Endothelial cell (in vitro differentiated cells): ENCODE results near the gene ABHD1. TPM values are rescaled to one million over a fixed set of nuclear protein-coding genes. Genes with fewer than 3 reads are reported as not detected.
A peak's percentile ranks its signal among the peaks of the same experiment; 100 is the strongest.

Experiments used
- DNase-seq: peaks from one replicate; pipeline ENCODE4 v3.0.0; 2021; ENCODE audit warnings: low spot score
- H3K27ac Mint-ChIP-seq: one replicate; pipeline ENCODE4 v1.8.0; 2021; ENCODE audit warnings: mixed read lengths, inconsistent platforms; ENCODE audit not compliant: unreplicated experiment
- H3K27me3 Mint-ChIP-seq: one replicate; pipeline ENCODE4 v1.8.0; 2021; ENCODE audit warnings: mild to moderate bottlenecking, moderate library complexity, mixed read lengths, inconsistent platforms; ENCODE audit not compliant: unreplicated experiment
- H3K36me3 Mint-ChIP-seq: one replicate; pipeline ENCODE4 v1.8.0; 2021; ENCODE audit warnings: mild to moderate bottlenecking, low read depth, mixed read lengths, inconsistent platforms; ENCODE audit not compliant: unreplicated experiment
- H3K4me1 Mint-ChIP-seq: one replicate; pipeline ENCODE4 v1.8.0; 2021; ENCODE audit warnings: mild to moderate bottlenecking, mixed read lengths, inconsistent platforms; ENCODE audit not compliant: unreplicated experiment
- H3K4me3 Mint-ChIP-seq: one replicate; pipeline ENCODE4 v1.8.0; 2021; ENCODE audit warnings: mild to moderate bottlenecking, mixed read lengths, inconsistent platforms; ENCODE audit not compliant: unreplicated experiment
- H3K9me3 Mint-ChIP-seq: one replicate; pipeline ENCODE4 v1.8.0; 2021; ENCODE audit warnings: mixed read lengths, inconsistent platforms; ENCODE audit not compliant: unreplicated experiment
- total RNA-seq: library from RNA; stranded (reverse); fragmentation: NEBNext Ultra II Directional; extraction: Animal tissue kit (Norgen Biotek cat#: 25700); gene quantifications from one replicate; pipeline ENCODE4 v1.2.1, GENCODE V29; 2021; ENCODE audit not compliant: unreplicated experiment
- TF ChIP-seq, protein P1 (sequence below): fragments of 200-600 bp; sonication (generic); IDR thresholded peaks from one replicate; pipeline ENCODE4 v1.5.0; 2021; ENCODE audit warnings: antibody characterized with exemption; ENCODE audit not compliant: unreplicated experiment

The ABHD1 gene
- total RNA-seq, 1 donor from 2014 or later = 0.31 TPM

DNA sequence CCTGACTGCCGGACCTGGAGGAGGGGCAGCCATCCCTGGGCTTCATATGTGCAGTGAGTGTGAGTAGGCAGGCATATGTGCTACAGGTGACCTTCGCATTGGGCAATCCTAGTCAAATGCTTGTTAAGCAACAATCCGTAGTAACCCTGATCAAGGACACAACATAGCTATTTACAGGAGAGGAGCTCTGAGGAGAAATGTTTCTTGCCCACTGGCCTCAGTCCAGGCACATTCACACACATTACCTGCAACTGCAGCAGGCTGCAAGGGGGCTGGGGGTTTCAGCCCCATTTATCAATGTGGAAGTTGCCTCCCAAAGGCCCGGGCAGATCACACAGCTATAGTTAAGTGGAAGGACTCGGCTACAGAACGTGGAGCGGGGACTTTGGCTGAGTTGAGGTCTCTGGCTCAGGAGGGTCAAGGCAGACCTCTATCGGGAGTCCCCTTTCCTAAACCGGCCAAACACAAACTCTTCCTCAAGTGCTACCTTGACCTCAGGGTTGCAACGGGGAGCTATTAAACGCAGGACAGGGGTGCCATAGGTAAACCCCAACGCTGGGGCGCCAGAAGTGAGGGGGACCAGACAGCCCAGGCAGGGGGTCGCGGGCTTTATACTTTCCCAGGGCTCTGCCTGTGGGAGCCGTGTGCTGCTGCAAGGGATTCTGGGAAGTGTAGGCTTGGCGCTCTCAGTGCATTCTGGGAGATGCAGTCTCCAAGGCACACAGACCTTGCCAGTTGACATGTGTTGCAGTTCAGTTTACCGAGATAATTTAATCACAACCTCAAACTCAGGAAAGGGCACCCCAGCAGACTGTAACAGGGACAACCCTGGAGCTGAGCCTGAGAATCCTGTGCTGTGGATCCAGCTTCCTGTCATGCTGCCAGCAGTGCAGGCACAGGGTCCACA, 27.6 kb upstream of the ABHD1 start:
- no peaks in the 10 kb centered on the region for H3K9me3 Mint-ChIP-seq
- DNase-seq = peak; percentile 50
- H3K4me3 Mint-ChIP-seq = no peak overlapping the region
- H3K27me3 Mint-ChIP-seq = peaks cover 13% of the 10 kb centered on the region
- peaks cover 15% of the 10 kb centered on the region for H3K4me1 Mint-ChIP-seq
- no peak overlapping the region for H3K27ac Mint-ChIP-seq
- no peaks in the 10 kb centered on the region for H3K36me3 Mint-ChIP-seq
- TF ChIP-seq, protein P1, sequence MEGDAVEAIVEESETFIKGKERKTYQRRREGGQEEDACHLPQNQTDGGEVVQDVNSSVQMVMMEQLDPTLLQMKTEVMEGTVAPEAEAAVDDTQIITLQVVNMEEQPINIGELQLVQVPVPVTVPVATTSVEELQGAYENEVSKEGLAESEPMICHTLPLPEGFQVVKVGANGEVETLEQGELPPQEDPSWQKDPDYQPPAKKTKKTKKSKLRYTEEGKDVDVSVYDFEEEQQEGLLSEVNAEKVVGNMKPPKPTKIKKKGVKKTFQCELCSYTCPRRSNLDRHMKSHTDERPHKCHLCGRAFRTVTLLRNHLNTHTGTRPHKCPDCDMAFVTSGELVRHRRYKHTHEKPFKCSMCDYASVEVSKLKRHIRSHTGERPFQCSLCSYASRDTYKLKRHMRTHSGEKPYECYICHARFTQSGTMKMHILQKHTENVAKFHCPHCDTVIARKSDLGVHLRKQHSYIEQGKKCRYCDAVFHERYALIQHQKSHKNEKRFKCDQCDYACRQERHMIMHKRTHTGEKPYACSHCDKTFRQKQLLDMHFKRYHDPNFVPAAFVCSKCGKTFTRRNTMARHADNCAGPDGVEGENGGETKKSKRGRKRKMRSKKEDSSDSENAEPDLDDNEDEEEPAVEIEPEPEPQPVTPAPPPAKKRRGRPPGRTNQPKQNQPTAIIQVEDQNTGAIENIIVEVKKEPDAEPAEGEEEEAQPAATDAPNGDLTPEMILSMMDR = no peak

DNA sequence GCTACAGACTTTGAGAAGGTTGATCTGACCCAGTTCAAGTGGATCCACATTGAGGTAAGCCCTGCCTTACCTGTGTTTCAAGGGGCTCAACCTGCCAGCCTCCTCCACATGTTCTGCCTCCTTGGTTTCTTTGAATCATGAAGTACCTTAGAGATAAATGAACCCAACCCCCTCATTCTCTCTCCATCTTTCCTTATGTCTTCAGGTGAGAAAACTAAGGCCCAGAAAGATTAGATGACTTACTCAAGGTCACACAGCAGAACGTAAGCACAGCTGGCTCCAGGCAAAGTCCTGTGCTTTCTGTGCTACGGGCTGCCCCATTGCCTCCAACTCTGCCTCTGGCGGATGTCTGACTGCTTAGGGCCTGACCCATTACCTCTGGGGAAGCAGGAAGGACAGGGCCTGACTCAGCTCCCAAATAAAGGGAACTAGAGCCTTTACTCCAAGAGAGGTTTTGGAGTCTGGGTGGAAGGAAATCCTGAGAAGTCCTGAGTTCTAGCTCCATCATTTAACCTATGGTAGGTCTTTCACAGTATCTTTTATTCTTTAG, 26.8 kb upstream of the ABHD1 start:
- no peak for DNase-seq
- no peak overlapping the region for H3K4me3 Mint-ChIP-seq
- H3K27me3 Mint-ChIP-seq = peaks cover 11% of the 10 kb centered on the region
- no peaks in the 10 kb centered on the region for H3K36me3 Mint-ChIP-seq
- no peaks in the 10 kb centered on the region for H3K9me3 Mint-ChIP-seq
- TF ChIP-seq, protein P1 = no peak
- peaks cover 14% of the 10 kb centered on the region for H3K4me1 Mint-ChIP-seq
- peak overlapping the region; percentile 36 for H3K27ac Mint-ChIP-seq

DNA sequence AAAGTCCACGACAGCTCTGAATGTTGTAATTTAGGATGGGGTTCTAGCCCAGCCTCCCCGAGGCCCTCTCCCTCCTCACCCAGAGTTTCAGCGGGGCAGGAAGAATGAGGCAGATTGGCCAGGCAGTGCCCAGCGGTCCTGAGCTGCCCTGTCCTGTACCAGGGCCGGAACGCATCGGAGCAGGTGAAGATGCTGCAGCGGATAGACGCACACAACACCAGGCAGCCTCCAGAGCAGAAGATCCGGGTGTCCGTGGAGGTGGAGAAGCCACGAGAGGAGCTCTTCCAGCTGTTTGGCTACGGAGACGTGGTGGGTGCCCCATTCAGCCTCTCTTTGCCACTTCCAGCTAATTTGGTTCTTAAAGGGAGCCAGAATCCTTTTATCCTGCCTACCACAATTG, 26.3 kb upstream of the ABHD1 start:
- Mint-ChIP-seq H3K9me3 (no peaks in the 10 kb centered on the region), H3K27me3 (peaks cover 11% of the 10 kb centered on the region), H3K4me1 (peaks cover 9% of the 10 kb centered on the region), H3K27ac (no peak overlapping the region), H3K36me3 (no peaks in the 10 kb centered on the region), H3K4me3 (no peak overlapping the region)
- TF ChIP-seq, protein P1 = no peak
- no peak for DNase-seq

DNA sequence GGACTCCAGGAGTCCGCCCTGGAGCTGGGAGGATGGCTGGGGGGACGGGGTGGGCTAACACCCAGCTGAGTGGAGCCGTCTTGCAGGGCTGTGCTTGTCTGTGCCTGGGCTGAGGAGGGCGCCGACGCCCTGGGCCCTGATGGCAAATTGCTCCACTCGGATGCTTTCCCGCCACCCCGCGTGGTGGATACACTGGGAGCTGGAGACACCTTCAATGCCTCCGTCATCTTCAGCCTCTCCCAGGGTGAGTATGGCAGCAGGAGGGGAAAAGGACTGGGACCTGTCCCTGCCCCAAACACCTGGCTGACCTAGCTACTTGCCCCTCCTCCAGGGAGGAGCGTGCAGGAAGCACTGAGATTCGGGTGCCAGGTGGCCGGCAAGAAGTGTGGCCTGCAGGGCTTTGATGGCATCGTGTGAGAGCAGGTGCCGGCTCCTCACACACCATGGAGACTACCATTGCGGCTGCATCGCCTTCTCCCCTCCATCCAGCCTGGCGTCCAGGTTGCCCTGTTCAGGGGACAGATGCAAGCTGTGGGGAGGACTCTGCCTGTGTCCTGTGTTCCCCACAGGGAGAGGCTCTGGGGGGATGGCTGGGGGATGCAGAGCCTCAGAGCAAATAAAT, 24.2 kb upstream of the ABHD1 start:
- H3K27ac Mint-ChIP-seq = no peak overlapping the region
- no peak overlapping the region for H3K4me3 Mint-ChIP-seq
- H3K27me3 Mint-ChIP-seq = peaks cover 9% of the 10 kb centered on the region
- H3K9me3 Mint-ChIP-seq = no peaks in the 10 kb centered on the region
- no peak for DNase-seq
- peaks cover 4% of the 10 kb centered on the region for H3K4me1 Mint-ChIP-seq
- H3K36me3 Mint-ChIP-seq = no peaks in the 10 kb centered on the region
- TF ChIP-seq, protein P1 = no peak

DNA sequence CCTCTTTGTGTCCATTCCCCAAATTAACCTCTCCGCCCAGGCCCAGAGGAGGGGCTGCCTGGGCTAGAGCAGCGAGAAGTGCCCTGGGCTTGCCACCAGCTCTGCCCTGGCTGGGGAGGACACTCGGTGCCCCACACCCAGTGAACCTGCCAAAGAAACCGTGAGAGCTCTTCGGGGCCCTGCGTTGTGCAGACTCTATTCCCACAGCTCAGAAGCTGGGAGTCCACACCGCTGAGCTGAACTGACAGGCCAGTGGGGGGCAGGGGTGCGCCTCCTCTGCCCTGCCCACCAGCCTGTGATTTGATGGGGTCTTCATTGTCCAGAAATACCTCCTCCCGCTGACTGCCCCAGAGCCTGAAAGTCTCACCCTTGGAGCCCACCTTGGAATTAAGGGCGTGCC, 23.6 kb upstream of the ABHD1 start:
- H3K9me3 Mint-ChIP-seq = no peaks in the 10 kb centered on the region
- DNase-seq = no peak
- no peaks in the 10 kb centered on the region for H3K36me3 Mint-ChIP-seq
- H3K27ac Mint-ChIP-seq = no peak overlapping the region
- no peak overlapping the region for H3K4me3 Mint-ChIP-seq
- peaks cover 4% of the 10 kb centered on the region for H3K4me1 Mint-ChIP-seq
- H3K27me3 Mint-ChIP-seq = peaks cover 9% of the 10 kb centered on the region
- TF ChIP-seq, protein P1 = no peak
